Keratinocyte (primary cell): ENCODE results near the gene NIPAL1. TPM values are rescaled to one million over a fixed set of nuclear protein-coding genes. Genes with fewer than 3 reads are reported as not detected.

Source experiments
- DNase-seq: peaks from one replicate; pipeline ENCODE4 v3.0.0-alpha.2; 2011; ENCODE audit warnings: low read depth, missing footprints, low spot score
- FAIRE-seq: peaks from 2 replicates; lab custom pipeline; 2011; peaks lifted over from hg19 to GRCh38; lab: Jason Lieb, UNC
- H2AFZ ChIP-seq: 2 replicates; pipeline ENCODE4 v1.6.0; 2012; ENCODE audit warnings: low read length, control low read depth, inconsistent platforms; ENCODE audit not compliant: control insufficient read depth
- H3K27ac ChIP-seq: 2 replicates; pipeline ENCODE4 v1.5.1; 2011; ENCODE audit warnings: low read length; ENCODE audit not compliant: control insufficient read depth, insufficient read depth
- H3K27me3 ChIP-seq: 3 replicates; pipeline ENCODE4 v1.6.0; 2011; ENCODE audit warnings: low read length; ENCODE audit not compliant: control insufficient read depth, insufficient read depth; ENCODE audit errors: extremely low read depth
- H3K36me3 ChIP-seq, 2 experiments: 2 replicates in 1 of 2; 3 replicates in 1 of 2; pipeline ENCODE4 v1.5.1; 2011; ENCODE audit warnings: low read length in 2 of 2, mild to moderate bottlenecking in 1 of 2; ENCODE audit not compliant: control insufficient read depth in 2 of 2, insufficient read depth in 2 of 2; ENCODE audit errors: extremely low read depth in 1 of 2
- H3K4me1 ChIP-seq: 3 replicates; pipeline ENCODE4 v1.5.1; 2011; ENCODE audit warnings: low read length; ENCODE audit not compliant: control insufficient read depth, insufficient read depth; ENCODE audit errors: extremely low read depth
- H3K4me2 ChIP-seq: 3 replicates; pipeline ENCODE4 v1.6.0; 2011; ENCODE audit warnings: low read depth, low read length; ENCODE audit not compliant: control insufficient read depth, insufficient read depth; ENCODE audit errors: extremely low read depth
- H3K4me3 ChIP-seq, 3 experiments: fragments of 200-600 bp in 1 of 3; sonication (generic) in 1 of 3; 2 replicates in 2 of 3; 3 replicates in 1 of 3; pipeline ENCODE4 v1.5.1; 2011 to 2016; ENCODE audit warnings: low read length in 3 of 3, mild to moderate bottlenecking in 3 of 3, control low read depth in 2 of 3, inconsistent platforms in 1 of 3, low read depth in 1 of 3, mixed read lengths in 1 of 3, mixed run types in 1 of 3, moderate library complexity in 1 of 3; ENCODE audit not compliant: control insufficient read depth in 2 of 3, insufficient read depth in 2 of 3; ENCODE audit errors: extremely low read depth in 1 of 3
- H3K79me2 ChIP-seq: 2 replicates; pipeline ENCODE4 v1.6.0; 2012; ENCODE audit warnings: low read length; ENCODE audit not compliant: control insufficient read depth, insufficient read depth
- H3K9ac ChIP-seq: 3 replicates; pipeline ENCODE4 v1.6.0; 2011; ENCODE audit warnings: low read length; ENCODE audit not compliant: control insufficient read depth, insufficient read depth; ENCODE audit errors: extremely low read depth
- H3K9me1 ChIP-seq: 3 replicates; pipeline ENCODE4 v1.6.0; 2011; ENCODE audit warnings: low read length; ENCODE audit not compliant: control insufficient read depth, insufficient read depth; ENCODE audit errors: extremely low read depth
- H3K9me3 ChIP-seq: 2 replicates; pipeline ENCODE4 v1.5.1; 2012; ENCODE audit warnings: low read depth, low read length; ENCODE audit not compliant: control insufficient read depth
- H4K20me1 ChIP-seq: 3 replicates; pipeline ENCODE4 v1.6.0; 2011; ENCODE audit warnings: low read length; ENCODE audit not compliant: control insufficient read depth, insufficient read depth; ENCODE audit errors: extremely low read depth
- EZH2 ChIP-seq: IDR thresholded peaks from one replicate; pipeline ENCODE4 v1.6.1; 2012; ENCODE audit warnings: inconsistent platforms, mild to moderate bottlenecking, low read length, moderate library complexity
- dilution Hi-C: fragments of 300-500 bp; cut with MboI; formaldehyde crosslinking; loops from one replicate; pipeline ENCODE4 v1.7.0; 2020; ENCODE audit warnings: low sequenced_read_pairs; ENCODE audit not compliant: extremely low pct_ligation_motif_present
- polyA plus RNA-seq, 5 experiments: library from polyadenylated mRNA; depleted of rRNA in 3 of 5; stranded (reverse) in 3 of 5; stranded (forward) in 1 of 5; unstranded in 1 of 5; fragments of >200 nt; gene quantifications; 1 replicate in 1 of 5; 2 replicates in 3 of 5; 3 replicates in 1 of 5; pipeline versions ENCODE4 v1.2.1 to v1.2.3, GENCODE V29; 2011 to 2012; ENCODE audit warnings: missing spikeins in 2 of 5, low read depth in 1 of 5, low replicate concordance in 1 of 5
- TF ChIP-seq, protein P1 (sequence below), 3 experiments: IDR thresholded peaks in 1 of 3; conservative IDR thresholded peaks in 1 of 3; optimal IDR thresholded peaks in 1 of 3; 2 replicates in 2 of 3; 3 replicates in 1 of 3; pipeline versions ENCODE3 to v1.5.1; 2011; ENCODE audit warnings: low read length in 3 of 3, mild to moderate bottlenecking in 3 of 3, moderate library complexity in 2 of 3, control low read depth in 1 of 3, inconsistent platforms in 1 of 3; ENCODE audit not compliant: insufficient read depth in 2 of 3; ENCODE audit errors: extremely low read depth in 1 of 3

NIPAL1 gene
- polyA plus RNA-seq, 1 donor (not counting 4 experiments of a cell fraction or from before 2014, with no cell fraction given), result 18.9 TPM

DNA sequence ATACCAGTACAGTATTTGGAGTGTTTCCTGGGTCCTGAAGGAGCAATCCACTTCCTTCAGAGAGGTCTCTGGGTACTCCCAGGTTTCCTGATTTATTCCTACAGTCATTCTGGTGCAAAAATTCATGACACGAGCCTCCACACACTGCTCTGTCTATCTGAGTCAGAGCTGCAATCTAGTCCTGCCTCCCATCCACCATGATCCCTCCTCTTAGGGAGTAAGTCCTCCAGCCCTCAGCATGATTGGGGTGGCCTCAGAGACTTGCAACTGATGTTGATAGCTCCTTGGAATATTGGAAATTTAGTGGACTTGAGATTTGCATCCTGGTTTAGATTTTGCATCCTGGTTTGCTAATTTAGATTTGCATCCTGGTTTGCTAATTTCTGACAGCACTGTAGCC, 20.6 kb upstream of the NIPAL1 start:
- H4K20me1 ChIP-seq, result no peaks in the 10 kb centered on the region
- H3K4me3 ChIP-seq, result no peak overlapping the region
- H3K9me3 ChIP-seq, result no peaks in the 10 kb centered on the region
- no peak overlapping the region for H3K4me2 ChIP-seq
- H3K79me2 ChIP-seq, result no peaks in the 10 kb centered on the region
- dilution Hi-C loops, result no loop called here
- FAIRE-seq, result no peak
- no peak overlapping the region for H2AFZ ChIP-seq
- H3K27me3 ChIP-seq, result no peaks in the 10 kb centered on the region
- no peaks in the 10 kb centered on the region for H3K4me1 ChIP-seq
- no peaks in the 10 kb centered on the region for H3K36me3 ChIP-seq
- DNase-seq, result no peak
- TF ChIP-seq, protein P1, sequence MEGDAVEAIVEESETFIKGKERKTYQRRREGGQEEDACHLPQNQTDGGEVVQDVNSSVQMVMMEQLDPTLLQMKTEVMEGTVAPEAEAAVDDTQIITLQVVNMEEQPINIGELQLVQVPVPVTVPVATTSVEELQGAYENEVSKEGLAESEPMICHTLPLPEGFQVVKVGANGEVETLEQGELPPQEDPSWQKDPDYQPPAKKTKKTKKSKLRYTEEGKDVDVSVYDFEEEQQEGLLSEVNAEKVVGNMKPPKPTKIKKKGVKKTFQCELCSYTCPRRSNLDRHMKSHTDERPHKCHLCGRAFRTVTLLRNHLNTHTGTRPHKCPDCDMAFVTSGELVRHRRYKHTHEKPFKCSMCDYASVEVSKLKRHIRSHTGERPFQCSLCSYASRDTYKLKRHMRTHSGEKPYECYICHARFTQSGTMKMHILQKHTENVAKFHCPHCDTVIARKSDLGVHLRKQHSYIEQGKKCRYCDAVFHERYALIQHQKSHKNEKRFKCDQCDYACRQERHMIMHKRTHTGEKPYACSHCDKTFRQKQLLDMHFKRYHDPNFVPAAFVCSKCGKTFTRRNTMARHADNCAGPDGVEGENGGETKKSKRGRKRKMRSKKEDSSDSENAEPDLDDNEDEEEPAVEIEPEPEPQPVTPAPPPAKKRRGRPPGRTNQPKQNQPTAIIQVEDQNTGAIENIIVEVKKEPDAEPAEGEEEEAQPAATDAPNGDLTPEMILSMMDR (optimal IDR thresholded peaks at IDR 0.05 in 1 of 3, IDR thresholded peaks at IDR 0.05 in 1 of 3, conservative IDR thresholded peaks at IDR 0.05 in 1 of 3; ENCODE audit: extremely low read depth in 1 of 3, insufficient read depth in 2 of 3, low read length in 3 of 3), result no peak
- TF ChIP-seq EZH2, result no peak
- H3K27ac ChIP-seq, result no peak overlapping the region
- no peak overlapping the region for H3K9ac ChIP-seq
- H3K9me1 ChIP-seq, result no peaks in the 10 kb centered on the region

DNA sequence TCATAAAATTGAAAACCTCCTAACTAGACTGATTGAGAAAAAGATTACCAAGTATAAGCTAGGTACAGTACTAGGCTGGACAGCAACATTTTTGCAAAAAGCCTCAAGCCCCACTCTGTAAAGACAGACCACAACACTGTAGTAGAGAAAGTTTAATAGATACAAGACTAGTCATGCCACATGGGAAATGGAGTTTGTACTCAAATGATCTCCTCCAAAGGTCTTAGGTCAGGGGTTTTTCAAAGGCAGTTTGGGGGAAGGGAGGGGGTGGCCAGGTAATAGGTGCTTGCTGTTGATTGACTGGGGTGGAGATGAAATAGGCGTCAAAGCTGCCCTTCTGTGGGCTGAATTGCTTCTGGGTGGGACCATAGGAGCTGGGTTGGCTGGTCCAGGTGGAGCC, 14.3 kb upstream of the NIPAL1 start:
- no peak overlapping the region for H3K4me2 ChIP-seq
- DNase-seq (no peak), FAIRE-seq (no peak)

More for the DNA sequence above, 14.3 kb upstream of the NIPAL1 start:
- peaks cover 1% of the 10 kb centered on the region for H3K9me3 ChIP-seq
- dilution Hi-C loops, result no loop called here
- H3K79me2 ChIP-seq, result no peaks in the 10 kb centered on the region
- TF ChIP-seq, protein P1 (optimal IDR thresholded peaks at IDR 0.05 in 1 of 3, IDR thresholded peaks at IDR 0.05 in 1 of 3, conservative IDR thresholded peaks at IDR 0.05 in 1 of 3; ENCODE audit: extremely low read depth in 1 of 3, insufficient read depth in 2 of 3, low read length in 3 of 3), result no peak
- TF ChIP-seq EZH2, result no peak
- H3K4me1 ChIP-seq, result no peaks in the 10 kb centered on the region
- no peak overlapping the region for H2AFZ ChIP-seq
- H3K4me3 ChIP-seq, result no peak overlapping the region
- no peaks in the 10 kb centered on the region for H3K36me3 ChIP-seq
- no peak overlapping the region for H3K27ac ChIP-seq
- no peaks in the 10 kb centered on the region for H3K27me3 ChIP-seq
- H3K9ac ChIP-seq, result no peak overlapping the region
- no peaks in the 10 kb centered on the region for H3K9me1 ChIP-seq
- no peaks in the 10 kb centered on the region for H4K20me1 ChIP-seq
